HCT116 (cell line): ENCODE results near the gene FUT6. TPM values are rescaled to one million over a fixed set of nuclear protein-coding genes. Genes with fewer than 3 reads are reported as not detected.

Experiments
- ATAC-seq: fragments of 200-7000 bp; cut with Tn5 transposase; 2 replicates; pipeline ENCODE4 v1.9.1; 2020; ENCODE audit warnings: mild to moderate bottlenecking, moderate library complexity
- BruUV-seq: library from RNA; stranded (reverse); fragments of 400-500 nt; replicated peaks from 2 replicates; lab custom pipeline; 2021; lab: Mats Ljungman, UMichigan
- CTCF ChIA-PET: fragments of 300-600 bp; sonication (Branson Sonifier 250); formaldehyde crosslinking; loops from one replicate; lab custom pipeline; 2021; ENCODE audit warnings: antibody characterized with exemption; lab: Charles Lee
- POLR2A ChIA-PET: fragments of 300-600, 350-600 bp; sonication (Branson Sonifier 250); formaldehyde crosslinking; loops from one replicate; lab custom pipeline; 2021; ENCODE audit warnings: antibody characterized with exemption; lab: Charles Lee
- RAD21 ChIA-PET, 2 experiments: fragments of 300-600 bp; sonication (Branson Sonifier 250); formaldehyde crosslinking; loops; one replicate each; lab custom pipeline; 2023; ENCODE audit warnings: low total read pairs in 2 of 2; ENCODE audit not compliant: uncharacterized antibody in 2 of 2, unreplicated experiment in 2 of 2, low non-redundant PET in 1 of 2; lab: Charles Lee
- DNase-seq: peaks from one replicate; pipeline ENCODE4 v3.0.0-alpha.2; 2010; ENCODE audit warnings: low read depth, low spot score
- H2AFZ ChIP-seq: fragments of 200-600 bp; shearing (Covaris generic), sonication (generic); 2 replicates; pipeline ENCODE4 v1.6.1; 2017; ENCODE audit warnings: low read depth, mixed run types, mixed read lengths, antibody characterized with exemption, low read length; ENCODE audit not compliant: poor library complexity, severe bottlenecking
- H3K27ac ChIP-seq: 2 replicates; pipeline ENCODE4 v1.5.1; 2012; ENCODE audit warnings: low read depth, low read length
- H3K27me3 ChIP-seq: fragments of 200-600 bp; sonication (generic); 2 replicates; pipeline ENCODE4 v1.6.1; 2016; ENCODE audit warnings: mixed run types, low read length, mixed read lengths; ENCODE audit not compliant: insufficient read depth
- H3K36me3 ChIP-seq, 2 experiments: fragments of 200-500 bp in 1 of 2; fragments of 200-600 bp in 1 of 2; sonication (Bioruptor generic) in 1 of 2; sonication (generic) in 1 of 2; 2 replicates each; pipeline versions ENCODE4 v1.5.1 to v1.6.1; 2014 to 2016; ENCODE audit warnings: low read length in 2 of 2, inconsistent platforms in 1 of 2, mixed read lengths in 1 of 2, mixed run types in 1 of 2; ENCODE audit not compliant: insufficient read depth in 2 of 2, control insufficient read depth in 1 of 2
- H3K4me1 ChIP-seq, 2 experiments: fragments of 200-600 bp in 1 of 2; sonication (generic) in 1 of 2; 2 replicates each; pipeline versions ENCODE4 v1.5.1 to v1.6.1; 2012 to 2017; ENCODE audit warnings: low read length in 2 of 2, inconsistent platforms in 1 of 2, mild to moderate bottlenecking in 1 of 2, mixed read lengths in 1 of 2, mixed run types in 1 of 2, moderate library complexity in 1 of 2; ENCODE audit not compliant: insufficient read depth in 2 of 2, control insufficient read depth in 1 of 2
- H3K4me2 ChIP-seq: fragments of 200-600 bp; sonication (generic); 2 replicates; pipeline ENCODE4 v1.6.1; 2017; ENCODE audit warnings: mixed run types, low read length, mixed read lengths
- H3K4me3 ChIP-seq, 2 experiments: fragments of 200-600 bp in 1 of 2; sonication (generic) in 1 of 2; replicated peaks in 1 of 2; 2 replicates each; pipeline ENCODE4 v1.5.1; 2011 to 2016; ENCODE audit warnings: low read length in 2 of 2, control low read depth in 1 of 2, low read depth in 1 of 2, mild to moderate bottlenecking in 1 of 2, mixed read lengths in 1 of 2, mixed run types in 1 of 2
- H3K79me2 ChIP-seq: fragments of 200-600 bp; sonication (generic); 2 replicates; pipeline ENCODE4 v1.6.1; 2017; ENCODE audit warnings: mild to moderate bottlenecking, mixed run types, low read length, moderate library complexity, mixed read lengths; ENCODE audit not compliant: insufficient read depth
- H3K9ac ChIP-seq: fragments of 200-600 bp; sonication (generic); 2 replicates; pipeline ENCODE4 v1.6.1; 2016; ENCODE audit warnings: low read length, mixed read lengths
- H3K9me2 ChIP-seq: fragments of 200-600 bp; sonication (generic), shearing (Covaris generic); 2 replicates; pipeline ENCODE4 v1.6.1; 2017; ENCODE audit warnings: mixed run types, mild to moderate bottlenecking, moderate library complexity; ENCODE audit not compliant: insufficient read depth
- H3K9me3 ChIP-seq, 2 experiments: fragments of 200-500 bp in 1 of 2; fragments of 200-600 bp in 1 of 2; sonication (Bioruptor generic) in 1 of 2; sonication (generic) in 1 of 2; 2 replicates each; pipeline ENCODE4 v1.6.1; 2014 to 2017; ENCODE audit warnings: low read length in 2 of 2, mixed read lengths in 2 of 2, inconsistent platforms in 1 of 2, low read depth in 1 of 2, mild to moderate bottlenecking in 1 of 2, mixed run types in 1 of 2, moderate library complexity in 1 of 2; ENCODE audit not compliant: control insufficient read depth in 1 of 2, insufficient read depth in 1 of 2
- H4K20me1 ChIP-seq: fragments of 200-600 bp; sonication (generic), shearing (Covaris generic); 2 replicates; pipeline ENCODE4 v1.6.1; 2017; ENCODE audit warnings: mixed run types, mild to moderate bottlenecking, moderate library complexity; ENCODE audit not compliant: insufficient read depth
- CBX3 ChIP-seq: IDR thresholded peaks from 2 replicates; pipeline ENCODE4 v1.6.1; 2012; ENCODE audit warnings: low read depth
- CEBPB ChIP-seq: IDR thresholded peaks from 2 replicates; pipeline ENCODE4 v1.6.1; 2012; ENCODE audit warnings: low read depth
- CTCF ChIP-seq, 3 experiments: fragments of 200-600 bp in 1 of 3; sonication (generic) in 1 of 3; IDR thresholded peaks in 2 of 3; conservative IDR thresholded peaks in 1 of 3; 2 replicates each; pipeline ENCODE4 v1.5.1; 2012 to 2017; ENCODE audit warnings: low read depth in 2 of 3, low read length in 2 of 3, antibody characterized with exemption in 1 of 3, borderline replicate concordance in 1 of 3, control low read depth in 1 of 3, mild to moderate bottlenecking in 1 of 3, mixed read lengths in 1 of 3, mixed run types in 1 of 3, moderate library complexity in 1 of 3; ENCODE audit not compliant: insufficient read depth in 1 of 3
- EGR1 ChIP-seq: IDR thresholded peaks from 2 replicates; pipeline ENCODE4 v1.6.1; 2012; ENCODE audit warnings: low read depth
- ELF1 ChIP-seq: IDR thresholded peaks from 2 replicates; pipeline ENCODE4 v1.6.1; 2012; ENCODE audit warnings: low read depth, borderline replicate concordance
- EZH2 ChIP-seq: fragments of 200-600 bp; sonication (generic); IDR thresholded peaks from 2 replicates; pipeline ENCODE4 v1.6.1; 2017; ENCODE audit warnings: antibody characterized with exemption, mixed run types
- FOSL1 ChIP-seq: IDR thresholded peaks from 2 replicates; pipeline ENCODE4 v1.6.1; 2012; ENCODE audit warnings: low read depth
- JUND ChIP-seq: IDR thresholded peaks from 2 replicates; pipeline ENCODE4 v1.6.1; 2012
- MAX ChIP-seq: IDR thresholded peaks from 2 replicates; pipeline ENCODE4 v1.6.1; 2012
- RAD21 ChIP-seq: IDR thresholded peaks from 2 replicates; pipeline ENCODE4 v1.6.1; 2012; ENCODE audit warnings: low read depth, mild to moderate bottlenecking
- REST ChIP-seq: IDR thresholded peaks from 2 replicates; pipeline ENCODE4 v1.6.1; 2012; ENCODE audit warnings: low read depth
- SP1 ChIP-seq: IDR thresholded peaks from 2 replicates; pipeline ENCODE4 v1.6.1; 2012; ENCODE audit warnings: low read depth
- SRF ChIP-seq: IDR thresholded peaks from 2 replicates; pipeline ENCODE4 v1.6.1; 2012; ENCODE audit warnings: low read depth
- TCF7L2 ChIP-seq: IDR thresholded peaks from 2 replicates; pipeline ENCODE4 v1.7.0; 2011; ENCODE audit warnings: borderline replicate concordance, inconsistent platforms; ENCODE audit not compliant: insufficient read depth, insufficient read length; ENCODE audit errors: extremely low read depth
- YY1 ChIP-seq: IDR thresholded peaks from 2 replicates; pipeline ENCODE4 v1.6.1; 2011; ENCODE audit warnings: low read length, low read depth, moderate library complexity, mild to moderate bottlenecking; ENCODE audit not compliant: insufficient replicate concordance; ENCODE audit errors: extremely low read depth
- ZBTB33 ChIP-seq: IDR thresholded peaks from 2 replicates; pipeline ENCODE4 v1.6.1; 2011; ENCODE audit warnings: mild to moderate bottlenecking, low read length, moderate library complexity; ENCODE audit not compliant: insufficient replicate concordance; ENCODE audit errors: extremely low read depth
- ZFX ChIP-seq: fragments of 450-650 bp; IDR thresholded peaks from 2 replicates; pipeline ENCODE4 v1.6.1; 2017
- ZNF274 ChIP-seq: fragments of 200-500 bp; sonication (Bioruptor generic); IDR thresholded peaks from 2 replicates; pipeline ENCODE4 v1.6.1; 2014; ENCODE audit warnings: mild to moderate bottlenecking, low read depth, low read length, inconsistent platforms
- intact Hi-C: fragments of 100-400 bp; cut with micrococcal nuclease; formaldehyde crosslinking; loops from 2 replicates; pipeline ENCODE4 v1.10.0; 2022
- total RNA-seq: library from RNA; stranded (reverse); gene quantifications from one replicate; pipeline ENCODE4 v1.2.1, GENCODE V29; 2021; ENCODE audit not compliant: unreplicated experiment

Gene FUT6
- total RNA-seq, 1 experiment from 2014 or later = not detected

GRCh38 chr19:5827342-5827890 is 12.1 kb downstream of the FUT6 start:
- Histone ChIP-seq H3K79me2 (no peaks in the 10 kb centered on the region), H3K9ac (peak overlapping the region; percentile 96), H3K9me3 (no peaks in the 10 kb centered on the region), H3K9me2 (no peaks in the 10 kb centered on the region), H3K4me2 (peak overlapping the region; percentile 96), H3K36me3 (no peaks in the 10 kb centered on the region), H4K20me1 (no peaks in the 10 kb centered on the region), H2AFZ (no peak overlapping the region), H3K27ac (peak overlapping the region; percentile 92), H3K4me3 (peak overlapping the region; percentile 56 to 59), H3K27me3 (no peaks in the 10 kb centered on the region), H3K4me1 (peaks cover 15 to 38% of the 10 kb centered on the region in 2 experiments)
- intact Hi-C loops = loop anchor here (2.0 kb wide), 1 partner anchor 77 kb away; the partner anchor contains the start of gene VMAC
- ChIA-PET CTCF (interaction anchor here (0.6 to 3.6 kb wide), 8 partner anchors 14 to 140 kb away, joined by 3 to 49 read pairs (median 3); partner anchors contain the start of genes DUS3L, NDUFA11, NRTN and VMAC), RAD21 (interaction anchor here (0.5 to 1.3 kb wide), 3 partner anchors 13 to 86 kb away, joined by 3 to 6 read pairs (median 4); no protein-coding TSS in a partner anchor), POLR2A (interaction anchor here (0.5 to 2.9 kb wide), 32 partner anchors 9 to 937 kb away, joined by 3 to 34 read pairs (median 4); partner anchors contain the start of genes ALKBH7, CATSPERD, DUS3L and FUT3)
- BruUV-seq = no TSS peak
- ATAC-seq (no peak), DNase-seq (no peak)
- TF ChIP-seq CTCF (IDR thresholded peaks at IDR 0.05 in 2 of 3, conservative IDR thresholded peaks at IDR 0.05 in 1 of 3; ENCODE audit: borderline replicate concordance in 1 of 3, insufficient read depth in 1 of 3, low read depth in 2 of 3, low read length in 2 of 3) (no peak), TCF7L2 (no peak), YY1 (no peak), CBX3 (no peak), SRF (no peak), JUND (no peak), SP1 (no peak), ZBTB33 (no peak), REST (no peak), ELF1 (no peak), RAD21 (no peak), CEBPB (no peak), EGR1 (no peak), ZFX (no peak), EZH2 (no peak), ZNF274 (no peak), FOSL1 (no peak), MAX (no peak)
